ENCODE results near the gene KRT80.

KRT80 gene

GRCh38 chr12:52210925-52211650 is 19.3 kb upstream of the KRT80 start:
- no peak for DNase-seq (ENCODE audit: low spot score)

GRCh38 chr12:52210186-52210924 is 18.5 kb upstream of the KRT80 start:
- DNase-seq (ENCODE audit: low spot score): peak; percentile 64

- no peak for DNase-seq (ENCODE audit: low spot score)
Measured at GRCh38 chr12:52209321-52209720, 17.5 kb upstream of the KRT80 start.

GRCh38 chr12:52208424-52209165 is 16.8 kb upstream of the KRT80 start:
- DNase-seq (ENCODE audit: low spot score): no peak

- peak; percentile 68 for DNase-seq (ENCODE audit: low spot score)
Measured at GRCh38 chr12:52207895-52208294, 16.1 kb upstream of the KRT80 start.

- DNase-seq (ENCODE audit: low spot score): no peak
Measured at GRCh38 chr12:52207106-52207505, 15.3 kb upstream of the KRT80 start.

- no peak for DNase-seq (ENCODE audit: low spot score)
Measured at GRCh38 chr12:52206304-52207040, 14.7 kb upstream of the KRT80 start.

- DNase-seq (ENCODE audit: low spot score): no peak
Measured at GRCh38 chr12:52205612-52206303, 13.9 kb upstream of the KRT80 start.

GRCh38 chr12:52204931-52205505 is 13.2 kb upstream of the KRT80 start:
- DNase-seq (ENCODE audit: low spot score): no peak

- DNase-seq (ENCODE audit: low spot score): no peak
Measured at GRCh38 chr12:52204095-52204930, 12.5 kb upstream of the KRT80 start.

GRCh38 chr12:52203079-52203921 is 11.5 kb upstream of the KRT80 start:
- DNase-seq (ENCODE audit: low spot score): peak; percentile 73

- DNase-seq (ENCODE audit: low spot score): peak; percentile 44
Measured at GRCh38 chr12:52202361-52203078, 10.7 kb upstream of the KRT80 start.

GRCh38 chr12:52201451-52201839 is 9.6 kb upstream of the KRT80 start:
- DNase-seq (ENCODE audit: low spot score): no peak

GRCh38 chr12:52200781-52201450 is 9.1 kb upstream of the KRT80 start:
- DNase-seq (ENCODE audit: low spot score): no peak

GRCh38 chr12:52200086-52200780 is 8.4 kb upstream of the KRT80 start:
- no peak for DNase-seq (ENCODE audit: low spot score)

- DNase-seq (ENCODE audit: low spot score): no peak
Measured at GRCh38 chr12:52199294-52199919, 7.6 kb upstream of the KRT80 start.

Data from GM03348 (cell line).